Esophagus squamous epithelium (tissue), 4 donors: ENCODE results near the gene EEIG1.

Source experiments
- POLR2A ChIP-seq, 4 donors: fragments of 450-650 bp; IDR thresholded peaks; one replicate each; pipeline ENCODE4 v1.6.1; 2017; ENCODE audit warnings: antibody characterized with exemption in 4 of 4, mild to moderate bottlenecking in 4 of 4, moderate library complexity in 3 of 4
- TF ChIP-seq, protein P1 (sequence below), 6 experiments: fragments of 450-650 bp in 4 of 6; fragments of 200-600 bp in 2 of 6; sonication (generic) in 2 of 6; IDR thresholded peaks; one replicate each; pipeline ENCODE4 v1.5.1; 2016 to 2019; ENCODE audit warnings: antibody characterized with exemption in 6 of 6, mild to moderate bottlenecking in 4 of 6, moderate library complexity in 4 of 6

- TF ChIP-seq POLR2A (IDR thresholded peaks at IDR 0.05): no peak
- TF ChIP-seq, protein P1, sequence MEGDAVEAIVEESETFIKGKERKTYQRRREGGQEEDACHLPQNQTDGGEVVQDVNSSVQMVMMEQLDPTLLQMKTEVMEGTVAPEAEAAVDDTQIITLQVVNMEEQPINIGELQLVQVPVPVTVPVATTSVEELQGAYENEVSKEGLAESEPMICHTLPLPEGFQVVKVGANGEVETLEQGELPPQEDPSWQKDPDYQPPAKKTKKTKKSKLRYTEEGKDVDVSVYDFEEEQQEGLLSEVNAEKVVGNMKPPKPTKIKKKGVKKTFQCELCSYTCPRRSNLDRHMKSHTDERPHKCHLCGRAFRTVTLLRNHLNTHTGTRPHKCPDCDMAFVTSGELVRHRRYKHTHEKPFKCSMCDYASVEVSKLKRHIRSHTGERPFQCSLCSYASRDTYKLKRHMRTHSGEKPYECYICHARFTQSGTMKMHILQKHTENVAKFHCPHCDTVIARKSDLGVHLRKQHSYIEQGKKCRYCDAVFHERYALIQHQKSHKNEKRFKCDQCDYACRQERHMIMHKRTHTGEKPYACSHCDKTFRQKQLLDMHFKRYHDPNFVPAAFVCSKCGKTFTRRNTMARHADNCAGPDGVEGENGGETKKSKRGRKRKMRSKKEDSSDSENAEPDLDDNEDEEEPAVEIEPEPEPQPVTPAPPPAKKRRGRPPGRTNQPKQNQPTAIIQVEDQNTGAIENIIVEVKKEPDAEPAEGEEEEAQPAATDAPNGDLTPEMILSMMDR (IDR thresholded peaks at IDR 0.05): no peak
These were observed 25.9 kb downstream of the EEIG1 start for GRCh38 chr9:127954831-127955293.
